GM19463 (cell line): ENCODE measurements around the gene ZNF490.

Experiments
- ATAC-seq: cut with Tn5 transposase; IDR thresholded peaks from one replicate; pipeline ENCODE4 v1.9.1; 2021; ENCODE audit warnings: mild to moderate bottlenecking, moderate library complexity; ENCODE audit not compliant: unreplicated experiment

ZNF490 gene

GRCh38 chr19:12546068-12546467 is 64.5 kb downstream of the ZNF490 start:
- no peak for ATAC-seq

DNA sequence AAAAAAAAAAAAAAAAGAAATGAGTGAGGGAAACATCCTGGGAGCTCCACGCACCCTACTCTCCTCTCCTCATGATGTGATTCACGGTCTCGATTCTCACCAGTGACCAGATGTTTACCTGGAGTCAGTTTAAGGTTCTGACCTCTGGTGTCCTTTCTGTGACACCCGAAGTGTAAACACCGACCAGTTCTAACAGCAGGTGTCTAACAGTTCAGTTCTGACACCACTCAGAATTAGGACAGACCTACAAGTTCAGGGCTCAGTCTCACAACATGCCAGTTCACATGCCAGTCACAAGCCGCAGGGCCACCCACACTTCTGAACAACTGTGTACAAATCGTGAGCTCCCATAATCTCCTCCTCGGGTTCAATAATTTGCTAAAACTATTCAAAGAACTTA is 65.3 kb downstream of the ZNF490 start:
- ATAC-seq = no peak

DNA sequence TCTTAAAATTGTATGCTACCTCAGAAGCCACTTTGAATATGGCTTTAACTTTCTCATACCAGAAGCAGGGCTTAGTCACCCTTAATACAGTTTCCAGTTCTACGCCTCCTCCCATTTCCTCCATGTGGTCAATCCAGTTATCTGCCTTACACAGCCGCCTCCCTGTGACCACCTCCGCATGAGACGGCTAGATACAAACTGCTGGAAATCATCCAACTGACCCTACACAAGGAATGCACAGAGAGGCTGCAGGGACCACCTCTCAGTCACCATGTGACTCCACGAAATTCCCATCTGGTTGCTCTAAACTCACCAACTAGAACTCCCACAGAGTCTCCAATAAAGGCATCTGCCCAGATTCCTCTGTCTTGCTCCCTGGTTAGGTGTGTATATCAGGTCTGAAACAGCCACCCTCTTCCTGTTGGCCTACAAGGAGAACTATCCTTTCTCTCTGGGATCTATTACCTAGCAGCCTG is 66.2 kb downstream of the ZNF490 start:
- ATAC-seq = no peak

DNA sequence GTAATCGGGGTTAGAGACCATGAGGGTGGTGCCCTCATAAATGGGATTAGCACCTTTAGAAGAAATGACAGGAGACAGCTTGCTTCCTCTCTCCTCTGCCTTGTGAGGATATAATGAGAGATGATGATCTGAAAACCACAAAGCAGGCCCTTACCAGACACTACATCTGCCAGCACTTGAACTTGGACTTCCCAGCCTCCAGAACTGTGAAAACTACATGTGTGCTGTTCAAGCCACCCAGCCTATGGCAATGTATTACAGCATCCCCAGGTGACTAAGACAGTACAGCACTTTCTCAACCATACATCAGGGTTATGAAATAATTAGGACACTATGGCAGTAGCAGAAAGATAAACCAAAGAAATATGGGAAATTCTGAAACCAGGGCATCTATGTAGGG is 66.8 kb downstream of the ZNF490 start:
- ATAC-seq = no peak
